A549 (cell line): ENCODE results near the gene SLC7A10.

Source experiments
- JUN ChIP-seq, 2 experiments: fragments of >200 bp; sonication (Bioruptor Twin); formaldehyde crosslinking; IDR thresholded peaks; 2 replicates in 1 of 2; 3 replicates in 1 of 2; pipeline ENCODE4 v1.6.1; 2016 to 2017
- KDM5A ChIP-seq: fragments of 200-600 bp; sonication (generic); IDR thresholded peaks from 2 replicates; pipeline ENCODE4 v1.6.1; 2016; ENCODE audit warnings: antibody characterized with exemption, mild to moderate bottlenecking
- MAZ ChIP-seq: fragments of 150-350 bp; IDR thresholded peaks from 2 replicates; pipeline ENCODE4 v1.6.1; 2014; ENCODE audit warnings: antibody characterized with exemption, low read depth, low read length, borderline replicate concordance
- RCOR1 ChIP-seq: fragments of 150-350 bp; IDR thresholded peaks from 2 replicates; pipeline ENCODE4 v1.6.1; 2014; ENCODE audit warnings: antibody characterized with exemption, low read length, low read depth
- SMC3 ChIP-seq: fragments of >200 bp; sonication (Bioruptor Twin); formaldehyde crosslinking; IDR thresholded peaks from 3 replicates; pipeline ENCODE4 v1.6.1; 2018; ENCODE audit warnings: inconsistent platforms
- TF ChIP-seq, protein P1 (sequence below): fragments of >200 bp; sonication (Bioruptor Twin); formaldehyde crosslinking; IDR thresholded peaks from 3 replicates; pipeline ENCODE4 v1.5.1; 2016
- TF ChIP-seq, protein P2 (sequence below): fragments of 150-350 bp; IDR thresholded peaks from 2 replicates; pipeline ENCODE4 v1.6.1; 2014; ENCODE audit warnings: low read depth, mild to moderate bottlenecking, low read length
- TF ChIP-seq, protein P3 (sequence below): fragments of 200-600 bp; sonication (generic); IDR thresholded peaks from 2 replicates; pipeline ENCODE4 v1.6.1; 2016; ENCODE audit warnings: antibody characterized with exemption, mild to moderate bottlenecking, moderate library complexity
- TF ChIP-seq, protein P4 (sequence below): IDR thresholded peaks from 2 replicates; pipeline ENCODE4 v1.6.1; 2012
- TF ChIP-seq, protein P5 (sequence below): fragments of 450-650 bp; IDR thresholded peaks from 2 replicates; pipeline ENCODE4 v1.6.1; 2014; ENCODE audit warnings: antibody characterized with exemption

DNA sequence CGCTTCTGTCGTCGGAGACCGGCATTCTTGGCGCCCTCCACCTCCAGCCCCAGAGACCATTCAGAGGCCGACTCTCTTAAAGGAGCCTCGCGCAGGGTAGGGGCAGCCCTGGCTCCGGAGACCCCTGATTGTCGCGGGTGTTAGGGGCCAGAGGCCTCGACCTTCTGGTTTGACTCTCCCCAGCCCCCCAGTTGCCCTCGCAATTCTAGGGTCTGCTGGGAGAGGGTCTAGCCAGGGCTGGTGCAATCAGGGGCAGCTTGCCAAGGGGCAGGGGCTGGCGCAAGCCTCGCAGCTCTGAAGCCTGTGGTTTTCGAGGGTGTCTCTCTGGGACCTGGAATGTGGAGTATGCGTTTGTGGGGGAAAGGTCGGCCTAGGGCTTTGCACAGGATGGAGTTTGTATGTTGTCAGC is 1.6 kb upstream of the SLC7A10 start:
- TF ChIP-seq MAZ (no peak), JUN (IDR thresholded peaks at IDR 0.05) (no peak), RCOR1 (no peak), KDM5A (no peak), SMC3 (no peak)
- TF ChIP-seq, protein P1, sequence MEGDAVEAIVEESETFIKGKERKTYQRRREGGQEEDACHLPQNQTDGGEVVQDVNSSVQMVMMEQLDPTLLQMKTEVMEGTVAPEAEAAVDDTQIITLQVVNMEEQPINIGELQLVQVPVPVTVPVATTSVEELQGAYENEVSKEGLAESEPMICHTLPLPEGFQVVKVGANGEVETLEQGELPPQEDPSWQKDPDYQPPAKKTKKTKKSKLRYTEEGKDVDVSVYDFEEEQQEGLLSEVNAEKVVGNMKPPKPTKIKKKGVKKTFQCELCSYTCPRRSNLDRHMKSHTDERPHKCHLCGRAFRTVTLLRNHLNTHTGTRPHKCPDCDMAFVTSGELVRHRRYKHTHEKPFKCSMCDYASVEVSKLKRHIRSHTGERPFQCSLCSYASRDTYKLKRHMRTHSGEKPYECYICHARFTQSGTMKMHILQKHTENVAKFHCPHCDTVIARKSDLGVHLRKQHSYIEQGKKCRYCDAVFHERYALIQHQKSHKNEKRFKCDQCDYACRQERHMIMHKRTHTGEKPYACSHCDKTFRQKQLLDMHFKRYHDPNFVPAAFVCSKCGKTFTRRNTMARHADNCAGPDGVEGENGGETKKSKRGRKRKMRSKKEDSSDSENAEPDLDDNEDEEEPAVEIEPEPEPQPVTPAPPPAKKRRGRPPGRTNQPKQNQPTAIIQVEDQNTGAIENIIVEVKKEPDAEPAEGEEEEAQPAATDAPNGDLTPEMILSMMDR = no peak
- TF ChIP-seq, protein P2, sequence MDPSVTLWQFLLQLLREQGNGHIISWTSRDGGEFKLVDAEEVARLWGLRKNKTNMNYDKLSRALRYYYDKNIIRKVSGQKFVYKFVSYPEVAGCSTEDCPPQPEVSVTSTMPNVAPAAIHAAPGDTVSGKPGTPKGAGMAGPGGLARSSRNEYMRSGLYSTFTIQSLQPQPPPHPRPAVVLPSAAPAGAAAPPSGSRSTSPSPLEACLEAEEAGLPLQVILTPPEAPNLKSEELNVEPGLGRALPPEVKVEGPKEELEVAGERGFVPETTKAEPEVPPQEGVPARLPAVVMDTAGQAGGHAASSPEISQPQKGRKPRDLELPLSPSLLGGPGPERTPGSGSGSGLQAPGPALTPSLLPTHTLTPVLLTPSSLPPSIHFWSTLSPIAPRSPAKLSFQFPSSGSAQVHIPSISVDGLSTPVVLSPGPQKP = no peak
- TF ChIP-seq, protein P3, sequence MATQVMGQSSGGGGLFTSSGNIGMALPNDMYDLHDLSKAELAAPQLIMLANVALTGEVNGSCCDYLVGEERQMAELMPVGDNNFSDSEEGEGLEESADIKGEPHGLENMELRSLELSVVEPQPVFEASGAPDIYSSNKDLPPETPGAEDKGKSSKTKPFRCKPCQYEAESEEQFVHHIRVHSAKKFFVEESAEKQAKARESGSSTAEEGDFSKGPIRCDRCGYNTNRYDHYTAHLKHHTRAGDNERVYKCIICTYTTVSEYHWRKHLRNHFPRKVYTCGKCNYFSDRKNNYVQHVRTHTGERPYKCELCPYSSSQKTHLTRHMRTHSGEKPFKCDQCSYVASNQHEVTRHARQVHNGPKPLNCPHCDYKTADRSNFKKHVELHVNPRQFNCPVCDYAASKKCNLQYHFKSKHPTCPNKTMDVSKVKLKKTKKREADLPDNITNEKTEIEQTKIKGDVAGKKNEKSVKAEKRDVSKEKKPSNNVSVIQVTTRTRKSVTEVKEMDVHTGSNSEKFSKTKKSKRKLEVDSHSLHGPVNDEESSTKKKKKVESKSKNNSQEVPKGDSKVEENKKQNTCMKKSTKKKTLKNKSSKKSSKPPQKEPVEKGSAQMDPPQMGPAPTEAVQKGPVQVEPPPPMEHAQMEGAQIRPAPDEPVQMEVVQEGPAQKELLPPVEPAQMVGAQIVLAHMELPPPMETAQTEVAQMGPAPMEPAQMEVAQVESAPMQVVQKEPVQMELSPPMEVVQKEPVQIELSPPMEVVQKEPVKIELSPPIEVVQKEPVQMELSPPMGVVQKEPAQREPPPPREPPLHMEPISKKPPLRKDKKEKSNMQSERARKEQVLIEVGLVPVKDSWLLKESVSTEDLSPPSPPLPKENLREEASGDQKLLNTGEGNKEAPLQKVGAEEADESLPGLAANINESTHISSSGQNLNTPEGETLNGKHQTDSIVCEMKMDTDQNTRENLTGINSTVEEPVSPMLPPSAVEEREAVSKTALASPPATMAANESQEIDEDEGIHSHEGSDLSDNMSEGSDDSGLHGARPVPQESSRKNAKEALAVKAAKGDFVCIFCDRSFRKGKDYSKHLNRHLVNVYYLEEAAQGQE = no peak
- TF ChIP-seq, protein P4, sequence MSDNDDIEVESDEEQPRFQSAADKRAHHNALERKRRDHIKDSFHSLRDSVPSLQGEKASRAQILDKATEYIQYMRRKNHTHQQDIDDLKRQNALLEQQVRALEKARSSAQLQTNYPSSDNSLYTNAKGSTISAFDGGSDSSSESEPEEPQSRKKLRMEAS = no peak; the same call in 1 of the 2 replicates
- TF ChIP-seq, protein P5, sequence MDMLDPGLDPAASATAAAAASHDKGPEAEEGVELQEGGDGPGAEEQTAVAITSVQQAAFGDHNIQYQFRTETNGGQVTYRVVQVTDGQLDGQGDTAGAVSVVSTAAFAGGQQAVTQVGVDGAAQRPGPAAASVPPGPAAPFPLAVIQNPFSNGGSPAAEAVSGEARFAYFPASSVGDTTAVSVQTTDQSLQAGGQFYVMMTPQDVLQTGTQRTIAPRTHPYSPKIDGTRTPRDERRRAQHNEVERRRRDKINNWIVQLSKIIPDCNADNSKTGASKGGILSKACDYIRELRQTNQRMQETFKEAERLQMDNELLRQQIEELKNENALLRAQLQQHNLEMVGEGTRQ = no peak
